SK-N-MC (cell line): ENCODE data around the gene MOB3B.

Source experiments
- EZH2 ChIP-seq: fragments of 200-600 bp; sonication (generic); IDR thresholded peaks from one replicate; pipeline ENCODE4 v1.6.1; 2017; ENCODE audit warnings: antibody characterized with exemption
- POLR2AphosphoS5 ChIP-seq: IDR thresholded peaks from 2 replicates; pipeline ENCODE4 v1.6.1; 2012; ENCODE audit warnings: mild to moderate bottlenecking, low read depth, low read length, borderline replicate concordance

GRCh38 chr9:27573634-27574590 lies 44.3 kb upstream of the MOB3B start:
- TF ChIP-seq EZH2 (no peak), POLR2AphosphoS5 (peak; percentile 91)
